SU-DHL-6 (cell line): ENCODE data around the gene VAT1L.

Experiments
- H2AFZ ChIP-seq: fragments of 200-600 bp; sonication (generic); 2 replicates; pipeline ENCODE4 v1.6.1; 2014; ENCODE audit warnings: low read depth, mild to moderate bottlenecking, moderate library complexity, mixed read lengths, antibody characterized with exemption, low read length; ENCODE audit not compliant: severe bottlenecking
- H3F3A ChIP-seq: fragments of 200-600 bp; shearing (Covaris generic); 2 replicates; pipeline ENCODE4 v1.6.0; 2016; ENCODE audit warnings: antibody characterized with exemption, mild to moderate bottlenecking; ENCODE audit not compliant: insufficient read depth
- H3K27ac ChIP-seq: fragments of 200-600 bp; sonication (generic); 2 replicates; pipeline ENCODE4 v1.5.1; 2016; ENCODE audit warnings: low read depth, mild to moderate bottlenecking, low read length, moderate library complexity, mixed read lengths
- H3K27me3 ChIP-seq: fragments of 200-600 bp; sonication (generic), shearing (Covaris generic); 2 replicates; pipeline ENCODE4 v1.6.0; 2014; ENCODE audit warnings: mild to moderate bottlenecking, low read length
- H3K36me3 ChIP-seq: fragments of 200-600 bp; sonication (generic); 2 replicates; pipeline ENCODE4 v1.6.1; 2014; ENCODE audit warnings: mild to moderate bottlenecking, low read length, mixed read lengths
- H3K4me2 ChIP-seq: fragments of 300-600, 200-600 bp; shearing (Covaris generic), sonication (generic); 2 replicates; pipeline ENCODE4 v1.6.0; 2014; ENCODE audit warnings: low read length, low read depth, mild to moderate bottlenecking; ENCODE audit not compliant: poor library complexity, severe bottlenecking
- H3K4me3 ChIP-seq: fragments of 200-600 bp; sonication (generic); 2 replicates; pipeline ENCODE4 v1.5.1; 2014; ENCODE audit warnings: antibody characterized with exemption, low read length, mild to moderate bottlenecking, mixed read lengths; ENCODE audit not compliant: insufficient read depth, poor library complexity, severe bottlenecking
- H3K79me2 ChIP-seq: fragments of 200-600 bp; sonication (generic); 2 replicates; pipeline ENCODE4 v1.6.1; 2014; ENCODE audit warnings: mild to moderate bottlenecking, low read length, moderate library complexity; ENCODE audit not compliant: insufficient read depth
- H3K9ac ChIP-seq: fragments of 200-600 bp; sonication (generic); 2 replicates; pipeline ENCODE4 v1.7.0; 2014; ENCODE audit warnings: mild to moderate bottlenecking, low read length
- H3K9me2 ChIP-seq: fragments of 200-600 bp; sonication (generic); replicated peaks from 2 replicates; pipeline ENCODE4 v1.6.1; 2014; ENCODE audit warnings: low read length; ENCODE audit not compliant: insufficient read depth
- H3K9me3 ChIP-seq: fragments of 200-600 bp; sonication (generic); 2 replicates; pipeline ENCODE4 v1.6.1; 2014; ENCODE audit warnings: low read length, mixed read lengths; ENCODE audit not compliant: insufficient read depth
- H4K20me1 ChIP-seq: fragments of 200-600 bp; sonication (generic); 2 replicates; pipeline ENCODE4 v1.6.1; 2014; ENCODE audit warnings: low read depth, mild to moderate bottlenecking, antibody characterized with exemption, low read length, moderate library complexity, mixed read lengths
- EZH2phosphoT487 ChIP-seq: fragments of 200-600 bp; sonication (generic), shearing (Covaris generic); conservative IDR thresholded peaks from 2 replicates; pipeline ENCODE4 v1.6.1; 2018; ENCODE audit warnings: mild to moderate bottlenecking, antibody characterized with exemption, low read length, moderate library complexity, mixed read lengths
- TF ChIP-seq, protein P1 (sequence below): fragments of 200-600 bp; sonication (generic); IDR thresholded peaks from one replicate; pipeline ENCODE4 v1.5.1; 2017; ENCODE audit warnings: antibody characterized with exemption, mild to moderate bottlenecking, low read length, moderate library complexity; ENCODE audit not compliant: insufficient read depth, poor library complexity, severe bottlenecking

The VAT1L gene

GRCh38 chr16:77843405-77843804, 55.0 kb downstream of the VAT1L start:
- Histone ChIP-seq H3K79me2 (no peaks in the 10 kb centered on the region), H3K36me3 (no peaks in the 10 kb centered on the region), H3K9me2 (no peaks in the 10 kb centered on the region), H3K4me3 (no peak overlapping the region), H3K9ac (no peak overlapping the region), H3K9me3 (no peaks in the 10 kb centered on the region), H3K27ac (no peak overlapping the region), H3F3A (no peaks in the 10 kb centered on the region), H3K27me3 (no peaks in the 10 kb centered on the region), H3K4me2 (no peak overlapping the region), H4K20me1 (no peaks in the 10 kb centered on the region), H2AFZ (no peak overlapping the region)
- TF ChIP-seq EZH2phosphoT487: no peak
- TF ChIP-seq, protein P1, sequence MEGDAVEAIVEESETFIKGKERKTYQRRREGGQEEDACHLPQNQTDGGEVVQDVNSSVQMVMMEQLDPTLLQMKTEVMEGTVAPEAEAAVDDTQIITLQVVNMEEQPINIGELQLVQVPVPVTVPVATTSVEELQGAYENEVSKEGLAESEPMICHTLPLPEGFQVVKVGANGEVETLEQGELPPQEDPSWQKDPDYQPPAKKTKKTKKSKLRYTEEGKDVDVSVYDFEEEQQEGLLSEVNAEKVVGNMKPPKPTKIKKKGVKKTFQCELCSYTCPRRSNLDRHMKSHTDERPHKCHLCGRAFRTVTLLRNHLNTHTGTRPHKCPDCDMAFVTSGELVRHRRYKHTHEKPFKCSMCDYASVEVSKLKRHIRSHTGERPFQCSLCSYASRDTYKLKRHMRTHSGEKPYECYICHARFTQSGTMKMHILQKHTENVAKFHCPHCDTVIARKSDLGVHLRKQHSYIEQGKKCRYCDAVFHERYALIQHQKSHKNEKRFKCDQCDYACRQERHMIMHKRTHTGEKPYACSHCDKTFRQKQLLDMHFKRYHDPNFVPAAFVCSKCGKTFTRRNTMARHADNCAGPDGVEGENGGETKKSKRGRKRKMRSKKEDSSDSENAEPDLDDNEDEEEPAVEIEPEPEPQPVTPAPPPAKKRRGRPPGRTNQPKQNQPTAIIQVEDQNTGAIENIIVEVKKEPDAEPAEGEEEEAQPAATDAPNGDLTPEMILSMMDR: no peak

- Histone ChIP-seq H3K9ac (no peak overlapping the region), H3F3A (no peaks in the 10 kb centered on the region), H3K36me3 (no peaks in the 10 kb centered on the region), H2AFZ (no peak overlapping the region), H4K20me1 (no peaks in the 10 kb centered on the region), H3K9me2 (no peaks in the 10 kb centered on the region), H3K9me3 (no peaks in the 10 kb centered on the region), H3K27ac (no peak overlapping the region), H3K4me2 (no peak overlapping the region), H3K4me3 (no peak overlapping the region), H3K27me3 (no peaks in the 10 kb centered on the region), H3K79me2 (no peaks in the 10 kb centered on the region)
- no peak for TF ChIP-seq EZH2phosphoT487
- TF ChIP-seq, protein P1: no peak
Measured at GRCh38 chr16:77844801-77845200, 56.4 kb downstream of the VAT1L start.

DNA sequence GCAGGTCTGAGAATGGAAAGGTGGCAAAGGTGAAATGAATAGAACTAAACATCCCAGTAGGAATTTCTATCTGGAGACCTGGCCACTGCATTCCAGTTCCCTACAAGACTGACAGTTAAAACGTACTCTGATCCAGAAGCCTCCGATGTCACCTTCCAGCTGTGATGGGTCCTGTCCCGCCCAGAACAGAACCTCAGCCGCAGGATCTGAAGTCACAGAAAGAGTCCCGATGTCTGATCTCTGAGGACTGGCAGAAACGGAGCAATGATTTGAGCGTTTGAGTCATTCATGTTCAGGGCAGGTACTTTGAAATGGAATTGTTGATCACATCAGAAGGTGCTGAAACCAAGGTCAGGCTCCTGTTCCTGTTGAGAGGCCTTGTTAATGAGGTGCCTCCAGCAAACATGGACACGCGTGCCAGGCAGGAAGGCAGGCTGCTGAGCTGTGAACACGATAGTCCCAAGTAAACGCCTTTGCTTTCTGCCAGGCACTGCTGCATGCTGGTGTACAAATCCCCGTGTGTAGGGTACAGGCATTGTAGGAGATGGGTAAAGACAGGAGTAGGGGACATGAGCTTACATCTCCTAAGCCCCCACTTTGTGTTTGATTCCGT, 61.4 kb downstream of the VAT1L start:
- H3K9me2 ChIP-seq: no peaks in the 10 kb centered on the region
- TF ChIP-seq EZH2phosphoT487: no peak
- TF ChIP-seq, protein P1: no peak
- H3K79me2 ChIP-seq: no peaks in the 10 kb centered on the region
- H3K27ac ChIP-seq: no peak overlapping the region
- H3K9ac ChIP-seq: no peak overlapping the region
- H3K4me3 ChIP-seq: no peak overlapping the region
- no peak overlapping the region for H2AFZ ChIP-seq
- no peaks in the 10 kb centered on the region for H4K20me1 ChIP-seq
- H3K27me3 ChIP-seq: no peaks in the 10 kb centered on the region
- H3K9me3 ChIP-seq: no peaks in the 10 kb centered on the region
- no peak overlapping the region for H3K4me2 ChIP-seq
- no peaks in the 10 kb centered on the region for H3K36me3 ChIP-seq
- H3F3A ChIP-seq: no peaks in the 10 kb centered on the region
